ENCODE data around the gene PROKR1.
"Not testable (repeated sequence)": the region's sequence is repeated elsewhere in the genome, so short reads cannot be mapped to it uniquely, and the experiment has no call there.

PROKR1 gene

DNA sequence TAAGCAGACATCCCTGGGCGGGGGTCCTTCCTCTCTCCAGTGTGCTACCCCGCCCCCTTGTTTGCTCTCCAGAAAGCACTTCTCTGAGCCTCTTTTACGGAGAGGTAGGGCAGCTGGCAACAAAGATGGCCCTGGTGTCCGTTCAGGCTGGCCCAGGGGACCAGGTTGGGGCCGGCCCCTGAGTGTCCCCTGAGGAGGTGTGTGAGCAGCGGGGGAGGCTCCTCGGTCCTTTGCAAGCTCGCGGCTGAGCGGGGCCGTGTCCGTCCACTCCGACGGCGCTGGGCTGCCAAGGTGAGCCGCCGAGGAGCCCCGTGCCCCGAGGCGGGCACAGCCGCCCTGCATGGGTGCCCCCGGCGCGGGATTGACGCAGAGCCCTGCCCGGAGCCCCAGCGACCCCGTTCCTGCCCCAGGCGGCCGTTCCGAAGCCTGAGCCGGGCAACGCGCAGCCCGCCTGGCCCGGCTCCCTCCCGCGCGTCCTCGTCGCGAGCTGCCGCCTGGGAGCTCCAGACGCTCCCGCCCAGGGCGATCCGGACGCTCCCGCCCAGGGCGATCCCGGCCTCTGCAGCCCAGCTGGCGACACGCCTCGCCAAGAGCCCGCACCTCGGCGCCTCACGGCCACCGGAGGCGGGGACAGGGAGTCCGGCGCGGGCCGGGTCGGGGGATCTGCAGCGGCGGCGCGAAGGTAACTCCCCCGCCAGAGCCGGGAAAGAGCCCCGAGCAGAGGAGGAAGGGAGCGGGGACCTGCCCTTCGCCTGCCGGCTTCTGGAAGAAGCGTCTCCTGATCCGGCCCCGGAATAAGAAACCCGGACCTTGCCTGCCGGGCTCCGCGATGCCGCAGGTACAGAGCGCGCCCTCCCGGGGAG, at the start of gene PROKR1:
Gene PROKR1, plus strand, starts transcription at position 569 of the 863 bp plus-strand sequence. CDS start 2,243 bp downstream, outside the sequence.
- H3K36me3 ChIP-seq (replicated peaks) = no peaks in the 10 kb centered on the region
- TF ChIP-seq, protein P1, sequence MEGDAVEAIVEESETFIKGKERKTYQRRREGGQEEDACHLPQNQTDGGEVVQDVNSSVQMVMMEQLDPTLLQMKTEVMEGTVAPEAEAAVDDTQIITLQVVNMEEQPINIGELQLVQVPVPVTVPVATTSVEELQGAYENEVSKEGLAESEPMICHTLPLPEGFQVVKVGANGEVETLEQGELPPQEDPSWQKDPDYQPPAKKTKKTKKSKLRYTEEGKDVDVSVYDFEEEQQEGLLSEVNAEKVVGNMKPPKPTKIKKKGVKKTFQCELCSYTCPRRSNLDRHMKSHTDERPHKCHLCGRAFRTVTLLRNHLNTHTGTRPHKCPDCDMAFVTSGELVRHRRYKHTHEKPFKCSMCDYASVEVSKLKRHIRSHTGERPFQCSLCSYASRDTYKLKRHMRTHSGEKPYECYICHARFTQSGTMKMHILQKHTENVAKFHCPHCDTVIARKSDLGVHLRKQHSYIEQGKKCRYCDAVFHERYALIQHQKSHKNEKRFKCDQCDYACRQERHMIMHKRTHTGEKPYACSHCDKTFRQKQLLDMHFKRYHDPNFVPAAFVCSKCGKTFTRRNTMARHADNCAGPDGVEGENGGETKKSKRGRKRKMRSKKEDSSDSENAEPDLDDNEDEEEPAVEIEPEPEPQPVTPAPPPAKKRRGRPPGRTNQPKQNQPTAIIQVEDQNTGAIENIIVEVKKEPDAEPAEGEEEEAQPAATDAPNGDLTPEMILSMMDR (IDR thresholded peaks at IDR 0.05; ENCODE audit: low read depth, low read length, missing control alignments) = no peak
- H3K27me3 ChIP-seq (replicated peaks) = peaks cover 49% of the 10 kb centered on the region
- DNase-seq = no peak
- in situ Hi-C loops (cut with HindIII; ENCODE audit: low pct_ligation_motif_present, low sequenced_read_pairs) = no loop called here
- peak within 1 kb of the TSS; percentile 32 for H3K4me3 ChIP-seq (ENCODE audit: low read depth, low read length)
- H3K27ac ChIP-seq = no peak within 1 kb of the TSS

DNA sequence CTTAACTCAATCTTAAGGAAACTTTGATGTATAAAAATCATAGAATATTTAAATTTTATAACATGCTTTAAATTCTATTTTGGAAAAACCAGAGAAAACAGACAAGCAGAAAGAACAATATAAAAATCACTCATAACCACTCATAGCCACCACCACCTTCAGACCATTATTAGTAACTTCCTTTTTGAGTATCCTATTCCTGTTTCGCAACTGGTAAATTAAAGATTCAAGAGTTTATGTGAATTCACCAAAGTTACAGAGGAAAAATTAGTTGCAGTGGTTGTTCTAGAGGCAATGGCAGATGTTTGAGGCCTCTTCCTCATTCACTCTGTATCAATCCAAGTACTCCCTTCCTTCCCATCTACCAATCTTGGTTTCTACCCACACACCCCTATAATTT, 49.3 kb upstream of the PROKR1 start:
- H3K36me3 ChIP-seq (replicated peaks) = no peaks in the 10 kb centered on the region
- DNase-seq = no peak
- in situ Hi-C loops (cut with HindIII; ENCODE audit: low pct_ligation_motif_present, low sequenced_read_pairs) = no loop called here
- H3K27ac ChIP-seq = no peak overlapping the region
- TF ChIP-seq, protein P1 (IDR thresholded peaks at IDR 0.05; ENCODE audit: low read depth, low read length, missing control alignments) = no peak
- no peaks in the 10 kb centered on the region for H3K27me3 ChIP-seq (replicated peaks)
- H3K4me3 ChIP-seq (ENCODE audit: low read depth, low read length) = no peak overlapping the region

GRCh38 chr2:68594674-68595492, 48.5 kb upstream of the PROKR1 start:
- peak; percentile 49 for DNase-seq
- H3K4me3 ChIP-seq (ENCODE audit: low read depth, low read length) = no peak overlapping the region
- TF ChIP-seq, protein P1 (IDR thresholded peaks at IDR 0.05; ENCODE audit: low read depth, low read length, missing control alignments) = peak; percentile 94
- H3K27ac ChIP-seq = no peak overlapping the region
- no peaks in the 10 kb centered on the region for H3K36me3 ChIP-seq (replicated peaks)
- in situ Hi-C loops (cut with HindIII; ENCODE audit: low pct_ligation_motif_present, low sequenced_read_pairs) = no loop called here
- no peaks in the 10 kb centered on the region for H3K27me3 ChIP-seq (replicated peaks)

DNA sequence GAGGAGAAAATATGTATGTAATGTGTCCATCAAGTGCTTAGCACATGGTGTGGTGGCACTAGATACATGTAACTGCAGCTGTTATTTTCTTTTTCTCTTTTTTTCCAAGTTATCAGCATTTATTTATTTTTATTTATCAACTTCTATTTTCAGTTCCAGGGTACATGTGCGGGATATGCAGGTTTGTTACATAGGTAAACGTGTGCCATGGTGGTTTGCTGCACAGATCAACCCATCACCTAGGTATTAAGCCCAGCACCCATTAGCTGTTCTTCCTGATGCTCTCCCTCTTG, 47.9 kb upstream of the PROKR1 start:
- H3K27ac ChIP-seq; H3K4me3 ChIP-seq (ENCODE audit: low read depth, low read length); DNase-seq; H3K36me3 ChIP-seq (replicated peaks); H3K27me3 ChIP-seq (replicated peaks); in situ Hi-C loops (cut with HindIII; ENCODE audit: low pct_ligation_motif_present, low sequenced_read_pairs): not testable (repeated sequence)

DNA sequence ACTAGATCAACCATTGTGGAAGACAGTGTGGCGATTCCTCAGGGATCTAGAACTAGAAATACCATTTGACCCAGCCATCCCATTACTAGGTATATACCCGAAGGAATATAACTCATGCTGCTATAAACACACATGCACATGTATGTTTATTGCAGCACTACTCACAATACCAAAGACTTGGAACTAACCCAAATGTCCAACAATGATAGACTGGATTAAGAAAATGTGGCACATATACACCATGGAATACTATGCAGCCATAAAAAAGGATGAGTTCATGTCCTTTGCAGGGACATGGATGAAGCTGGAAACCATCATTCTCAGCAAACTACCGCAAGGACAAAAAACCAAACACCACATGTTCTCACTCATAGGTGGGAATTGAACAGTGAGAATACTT, 42.9 kb upstream of the PROKR1 start:
- H3K27me3 ChIP-seq (replicated peaks); H3K27ac ChIP-seq; H3K4me3 ChIP-seq (ENCODE audit: low read depth, low read length); DNase-seq; H3K36me3 ChIP-seq (replicated peaks); in situ Hi-C loops (cut with HindIII; ENCODE audit: low pct_ligation_motif_present, low sequenced_read_pairs): not testable (repeated sequence)

- Histone ChIP-seq H3K27me3 (replicated peaks) (no peaks in the 10 kb centered on the region), H3K4me3 (ENCODE audit: low read depth, low read length) (no peak overlapping the region), H3K36me3 (replicated peaks) (no peaks in the 10 kb centered on the region), H3K27ac (no peak overlapping the region)
- TF ChIP-seq, protein P1 (IDR thresholded peaks at IDR 0.05; ENCODE audit: low read depth, low read length, missing control alignments) = no peak
- DNase-seq = no peak
- in situ Hi-C loops (cut with HindIII; ENCODE audit: low pct_ligation_motif_present, low sequenced_read_pairs) = no loop called here
Observed at GRCh38 chr2:68603059-68603458, 40.3 kb upstream of the PROKR1 start.
